GM19238 (cell line): ENCODE data around the gene ANXA6.

Experiments used
- DNase-seq: peaks from one replicate; pipeline ENCODE4 v3.0.0; 2011; ENCODE audit warnings: low spot score; ENCODE audit not compliant: insufficient read length

The ANXA6 gene

DNA sequence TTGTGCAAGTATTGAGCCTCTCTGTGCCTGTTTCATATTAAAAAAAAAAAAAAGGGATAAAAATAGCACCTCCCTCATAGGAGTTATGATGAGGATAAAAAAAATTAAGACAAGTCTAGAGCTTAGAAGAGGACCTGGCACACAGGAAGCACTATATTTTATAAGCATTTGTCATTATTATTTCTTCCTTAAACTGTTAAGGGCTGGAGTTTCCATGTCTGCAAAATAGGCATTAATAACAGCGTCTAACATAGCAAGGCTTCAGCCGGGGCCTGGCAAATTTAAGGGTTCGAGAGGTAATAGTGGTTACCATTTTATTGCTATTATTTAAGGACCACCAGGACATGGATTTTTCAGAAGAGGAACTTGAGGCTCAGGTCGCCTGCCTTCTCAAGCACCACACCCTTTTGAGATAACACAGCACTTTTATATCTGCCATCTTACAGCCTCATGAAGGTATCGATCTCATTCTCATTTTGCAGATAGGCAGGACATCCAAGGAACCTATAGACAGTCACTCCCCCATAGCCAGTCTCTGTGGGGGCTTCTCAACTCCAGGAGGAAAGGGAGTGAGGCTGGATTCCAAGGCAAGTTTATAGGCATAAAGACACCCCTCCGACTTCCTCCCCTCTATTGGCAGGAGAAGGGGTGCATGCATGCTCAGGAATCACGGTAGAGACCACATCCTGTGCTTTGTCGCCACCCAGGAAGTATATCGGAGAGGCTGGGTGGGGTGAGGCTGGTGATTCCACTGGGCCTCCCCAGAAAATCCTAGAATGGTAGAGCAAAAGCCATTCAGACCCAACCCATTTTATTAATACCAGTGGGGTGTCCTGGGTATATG is 2.4 kb downstream of the ANXA6 start:
- DNase-seq = no peak

DNA sequence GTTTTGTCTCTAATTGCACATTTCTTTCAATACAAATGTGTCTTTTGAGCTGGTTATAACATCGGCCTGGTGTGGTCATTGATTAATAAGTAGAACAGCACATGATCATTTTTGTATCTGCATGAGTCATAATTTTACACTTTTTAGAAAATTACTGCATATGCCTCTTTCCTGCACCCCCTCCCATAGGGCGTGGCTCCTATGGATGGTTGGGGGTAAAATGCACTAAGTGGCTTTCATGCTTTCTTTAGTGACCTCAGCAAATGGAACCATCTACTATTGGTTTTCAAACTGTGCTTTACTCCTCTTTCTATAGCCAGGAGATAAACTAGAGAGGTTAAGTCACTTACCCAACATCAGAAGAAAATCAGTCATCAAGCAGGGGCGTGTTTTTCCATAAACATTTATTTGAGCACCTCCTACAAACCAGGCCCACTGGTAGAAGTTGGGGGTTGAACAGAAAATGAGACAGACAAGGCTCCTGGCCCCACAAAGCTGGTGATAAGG is 3.8 kb downstream of the ANXA6 start:
- no peak for DNase-seq

DNA sequence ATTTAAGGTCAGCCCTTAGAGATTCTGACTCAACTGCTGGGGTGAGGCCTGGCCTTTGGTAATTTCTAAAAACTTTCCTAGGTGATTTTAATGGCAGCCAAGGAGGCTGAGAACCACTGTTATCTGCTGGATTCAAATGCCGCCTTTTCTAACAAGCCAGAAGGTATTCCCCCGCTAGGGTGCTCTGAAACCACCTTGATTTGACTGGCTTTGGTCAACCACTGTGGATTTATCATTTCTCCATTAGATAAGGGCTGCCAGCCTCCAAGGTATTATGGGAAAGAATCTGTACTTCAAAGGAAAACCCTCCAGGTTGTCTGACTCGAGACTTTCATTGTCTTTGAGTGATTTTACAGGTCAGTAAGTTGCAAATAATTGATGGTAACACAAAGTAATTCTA is 4.3 kb downstream of the ANXA6 start:
- no peak for DNase-seq

DNA sequence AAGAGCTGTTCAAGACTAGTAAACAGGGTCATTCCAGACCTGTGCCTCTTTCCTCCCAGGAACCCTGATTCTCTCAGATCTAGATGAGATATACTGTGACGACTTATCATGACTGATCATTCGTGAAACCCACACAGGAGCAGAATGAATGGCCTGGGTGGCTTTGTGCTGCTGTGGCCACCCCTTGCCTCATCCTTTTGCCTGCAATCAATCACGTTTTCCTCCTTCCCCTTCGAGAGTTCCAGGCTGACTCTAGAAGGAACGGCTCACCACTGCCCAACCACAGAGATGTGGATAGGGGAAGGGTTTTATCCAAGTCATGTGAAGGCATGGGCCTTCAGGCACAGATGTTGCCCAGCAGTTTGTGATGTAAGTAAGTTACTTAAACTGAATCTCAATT is 5.8 kb downstream of the ANXA6 start:
- DNase-seq = no peak

DNA sequence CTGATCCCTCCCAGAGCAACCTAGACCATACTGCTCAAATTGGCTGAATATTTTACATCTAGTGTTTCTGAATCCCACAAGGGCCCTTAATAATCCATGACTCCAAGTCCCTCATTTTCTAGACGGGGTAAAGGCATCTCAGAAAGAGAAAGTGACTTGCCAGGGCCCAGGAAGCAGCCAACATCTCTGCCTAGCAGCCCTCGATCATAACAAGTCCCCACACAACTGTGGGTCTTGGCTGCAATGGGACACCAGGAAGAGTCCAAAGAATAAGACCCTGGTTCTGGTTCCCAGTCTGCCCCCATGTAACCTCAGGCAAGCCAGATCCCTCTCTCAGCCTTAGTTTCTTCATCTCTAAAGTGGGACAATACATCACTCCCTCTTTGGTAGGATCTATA is 6.3 kb downstream of the ANXA6 start:
- DNase-seq = no peak

DNA sequence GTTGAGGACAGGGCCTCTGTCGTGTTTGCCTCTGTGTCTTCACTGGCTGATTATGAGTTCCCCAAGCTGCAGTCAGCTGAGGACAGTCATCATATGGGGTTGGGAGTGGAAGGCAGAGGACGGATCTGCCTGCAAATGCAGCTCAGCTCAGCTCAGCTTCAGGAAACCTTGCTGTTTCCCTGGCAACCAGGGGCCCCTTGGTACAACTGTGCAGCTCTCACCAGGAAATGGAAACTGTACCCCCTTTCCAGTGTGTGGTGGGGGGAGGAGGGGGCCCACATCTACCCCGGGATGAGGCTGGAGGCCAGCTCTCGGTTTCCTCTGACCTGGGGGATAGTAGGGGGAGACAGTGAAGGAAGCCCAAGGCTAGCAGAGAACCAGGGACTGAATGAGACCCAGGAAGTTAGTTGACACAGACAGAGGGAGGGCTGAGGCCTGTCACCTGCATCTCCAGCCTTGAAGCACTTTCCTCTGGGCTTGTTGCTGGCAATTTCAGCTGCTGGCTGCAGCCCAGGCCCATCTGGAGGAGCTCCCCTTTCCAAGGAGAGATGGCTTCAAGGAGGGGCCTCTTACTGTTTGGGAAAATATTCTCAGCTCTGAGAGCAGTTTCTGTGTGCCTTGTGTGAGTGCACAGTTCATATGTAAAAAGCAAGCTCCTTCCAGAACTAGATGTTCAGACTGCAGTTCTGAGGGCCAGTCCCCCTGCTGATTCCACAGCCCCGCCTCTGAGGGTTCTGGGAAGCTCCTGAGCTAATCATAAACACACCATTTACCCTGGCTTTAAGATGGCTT is 6.9 kb downstream of the ANXA6 start:
- peak; percentile 50 for DNase-seq

DNA sequence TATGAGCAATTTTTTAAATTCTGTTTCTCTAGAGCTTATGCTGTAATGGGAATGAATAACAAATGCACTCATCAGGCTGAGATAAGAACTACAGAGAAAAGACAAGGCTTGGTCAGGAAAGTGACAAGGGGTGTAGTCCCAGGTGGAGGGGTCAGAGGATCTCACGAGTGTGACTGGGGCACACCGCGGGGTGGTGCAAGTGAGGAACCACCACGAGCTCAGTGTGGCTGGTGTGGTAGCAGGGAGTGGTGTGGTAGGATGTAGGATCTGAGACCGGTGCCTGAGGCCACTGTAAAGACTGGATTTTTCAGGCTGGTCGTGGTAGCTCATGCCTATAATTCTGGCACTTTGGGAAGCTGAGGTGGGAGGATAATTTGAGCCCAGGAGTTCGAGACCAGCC is 9.0 kb downstream of the ANXA6 start:
- DNase-seq = no peak

DNA sequence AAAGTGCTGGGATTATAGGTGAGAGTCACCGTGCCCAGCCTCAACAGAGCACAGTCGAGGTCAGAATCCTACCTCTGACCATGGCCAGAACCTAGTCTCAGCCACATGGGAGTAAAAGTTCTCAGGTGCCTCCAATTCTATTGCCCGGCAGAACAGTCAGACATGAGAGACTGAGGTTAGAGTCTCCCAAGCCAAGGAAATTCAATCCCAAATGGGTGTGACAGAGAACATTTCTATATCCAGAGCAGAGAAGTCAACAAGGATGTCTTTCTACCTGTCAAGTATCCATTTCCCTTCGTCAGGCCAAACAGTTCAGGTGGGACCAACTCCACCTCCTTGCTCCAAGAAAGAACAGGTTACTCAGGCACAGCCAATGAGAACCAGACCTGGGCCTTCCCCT is 10.5 kb downstream of the ANXA6 start:
- DNase-seq = no peak

DNA sequence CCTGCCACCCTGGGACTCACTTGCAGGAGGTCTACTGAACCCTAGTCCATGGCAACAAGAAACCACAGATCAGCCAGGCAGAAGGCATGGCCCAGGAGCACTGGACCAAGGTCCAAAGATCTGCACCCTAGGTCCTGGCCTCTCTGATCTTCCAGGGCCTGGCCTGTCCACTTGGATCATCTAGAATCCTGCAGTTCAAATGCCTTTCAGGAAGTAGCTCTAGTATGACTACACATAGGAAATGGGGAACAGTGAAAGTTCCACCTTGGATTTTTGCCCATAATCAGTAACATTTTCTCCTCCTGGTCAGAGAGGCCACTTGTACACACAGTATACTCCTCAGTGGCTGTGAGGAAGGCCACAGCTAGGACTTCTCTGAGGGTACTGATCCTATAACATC is 11.5 kb downstream of the ANXA6 start:
- no peak for DNase-seq

DNA sequence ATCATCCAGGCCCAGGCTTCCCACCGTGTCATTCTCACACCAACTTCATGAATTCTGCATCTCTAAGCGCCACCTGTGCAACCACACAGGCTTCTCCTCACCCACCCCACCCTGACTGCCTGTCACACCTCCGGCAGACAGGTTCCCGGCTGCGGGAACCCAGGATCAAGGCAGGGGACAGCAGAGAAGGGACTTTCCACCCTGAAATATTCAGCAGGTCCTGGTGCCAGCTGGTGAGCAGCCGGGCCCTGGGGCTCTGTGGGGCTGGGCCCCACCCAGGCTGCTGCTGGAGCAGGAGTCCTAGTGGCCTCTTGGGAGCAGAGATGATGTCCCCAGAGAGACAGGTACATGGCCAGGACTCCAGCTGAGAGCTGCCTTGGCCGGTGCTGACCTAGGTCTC is 12.7 kb downstream of the ANXA6 start:
- DNase-seq = no peak

DNA sequence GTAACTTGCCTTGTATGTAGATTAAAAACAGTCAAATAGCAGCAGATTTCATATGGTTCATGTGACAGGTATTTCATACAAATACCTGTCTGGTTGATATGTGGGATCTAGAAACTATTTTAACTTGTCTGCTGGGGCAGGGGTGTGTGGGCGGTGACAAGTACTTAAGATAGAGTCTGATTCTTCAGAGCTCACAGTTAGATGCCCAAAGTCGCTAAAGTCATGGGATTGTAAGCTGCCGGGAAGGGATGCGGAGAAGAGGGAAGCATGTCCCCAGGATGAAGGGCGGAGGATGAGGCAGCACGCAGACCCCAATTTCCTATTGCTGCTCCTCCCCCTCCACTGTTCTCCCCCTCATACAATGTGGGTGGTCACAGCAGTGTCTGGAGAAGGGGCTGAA is 13.3 kb downstream of the ANXA6 start:
- no peak for DNase-seq

DNA sequence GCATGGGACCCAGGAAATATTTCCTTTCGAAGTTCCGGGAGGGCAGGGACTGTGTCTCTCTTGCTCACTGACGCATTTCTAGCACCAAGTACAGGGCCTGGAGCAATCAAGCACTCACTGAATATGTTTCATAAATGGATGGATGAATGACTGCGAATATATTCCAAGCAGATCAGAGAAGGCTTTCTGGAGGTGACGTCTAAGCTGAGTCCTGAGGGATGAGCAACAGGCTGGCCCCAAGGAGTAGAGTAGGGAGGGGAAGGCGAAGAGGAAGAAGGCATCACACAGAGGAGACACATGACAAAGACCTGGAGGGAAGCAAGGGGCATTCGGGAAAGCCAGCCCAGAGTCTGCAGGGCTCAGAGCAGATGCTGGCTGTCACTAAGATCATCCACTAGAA is 13.9 kb downstream of the ANXA6 start:
- DNase-seq = no peak

DNA sequence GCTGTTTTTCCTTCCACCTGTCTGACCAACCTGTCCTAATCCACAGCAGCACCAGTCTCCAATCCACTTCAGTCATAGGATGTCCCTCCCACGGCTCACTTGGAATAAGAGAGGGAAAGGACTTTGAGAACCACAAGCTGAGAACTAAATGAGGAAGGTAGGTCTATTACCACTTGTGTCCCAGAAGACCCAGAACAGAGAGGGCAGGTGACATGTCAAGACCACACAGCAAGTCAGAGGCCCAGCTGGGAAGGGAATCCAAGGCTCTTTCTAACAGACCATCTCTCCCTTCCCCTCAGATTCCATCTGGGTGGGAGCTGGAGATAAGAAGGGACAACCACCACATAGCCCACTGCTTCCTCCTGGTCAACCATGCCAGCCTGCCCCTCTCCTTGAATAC is 14.6 kb downstream of the ANXA6 start:
- DNase-seq = no peak

DNA sequence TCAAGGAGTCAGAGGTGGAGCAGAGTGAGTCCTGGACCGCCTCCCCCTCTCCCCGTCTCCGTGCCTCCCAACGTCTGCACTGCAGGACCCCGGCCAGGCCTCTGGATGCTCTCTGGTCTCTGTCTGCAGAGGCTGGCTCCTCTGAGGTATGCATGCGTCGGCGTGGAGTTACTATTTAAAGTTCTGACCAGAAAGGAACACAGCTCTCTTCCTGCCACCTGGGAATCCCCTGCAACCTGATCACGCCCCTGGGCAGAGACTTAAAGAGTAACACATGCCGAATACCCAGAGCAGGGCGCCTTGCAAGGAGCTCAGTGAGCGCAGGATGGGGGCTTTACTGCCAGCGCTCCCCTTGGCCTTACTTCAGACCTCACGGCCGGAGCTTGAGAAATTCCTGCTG is 16.0 kb downstream of the ANXA6 start:
- DNase-seq = peak; percentile 68

DNA sequence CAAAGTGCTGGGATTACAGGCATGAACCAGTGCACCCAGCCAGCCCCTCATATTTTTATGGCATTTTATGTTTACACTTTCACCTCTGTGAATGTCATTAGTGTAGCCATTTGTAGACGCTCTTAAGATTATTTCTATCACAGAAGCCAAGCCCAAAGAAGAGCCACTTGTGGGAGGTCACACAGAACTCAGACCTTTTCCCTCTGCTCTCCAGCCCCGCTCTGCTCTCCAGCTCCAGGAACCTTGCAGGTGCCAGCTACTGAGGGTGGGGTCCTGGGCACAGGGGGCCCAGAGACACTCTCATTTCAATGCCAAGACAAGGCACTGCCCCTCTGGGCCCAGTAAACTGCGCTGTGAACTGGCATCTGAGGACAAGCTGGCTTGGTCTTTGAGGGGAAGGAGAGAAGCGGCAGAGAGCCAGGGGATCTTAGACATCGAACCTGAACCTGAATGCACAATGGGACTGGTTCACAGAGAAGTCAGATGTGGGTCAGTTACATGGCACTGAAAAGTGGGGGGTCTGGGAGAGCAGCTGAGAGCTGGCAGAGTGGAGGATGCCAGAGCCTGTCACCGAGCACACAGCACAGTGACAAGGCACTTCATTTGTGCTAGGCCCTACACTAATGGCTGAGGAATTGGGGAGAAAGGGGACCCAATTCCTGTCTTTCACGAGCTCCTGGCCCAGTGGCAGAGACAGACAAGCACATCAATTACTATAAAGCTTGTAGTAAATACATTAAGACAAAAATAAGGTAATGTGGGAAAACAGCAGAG is 16.7 kb downstream of the ANXA6 start:
- DNase-seq = no peak

DNA sequence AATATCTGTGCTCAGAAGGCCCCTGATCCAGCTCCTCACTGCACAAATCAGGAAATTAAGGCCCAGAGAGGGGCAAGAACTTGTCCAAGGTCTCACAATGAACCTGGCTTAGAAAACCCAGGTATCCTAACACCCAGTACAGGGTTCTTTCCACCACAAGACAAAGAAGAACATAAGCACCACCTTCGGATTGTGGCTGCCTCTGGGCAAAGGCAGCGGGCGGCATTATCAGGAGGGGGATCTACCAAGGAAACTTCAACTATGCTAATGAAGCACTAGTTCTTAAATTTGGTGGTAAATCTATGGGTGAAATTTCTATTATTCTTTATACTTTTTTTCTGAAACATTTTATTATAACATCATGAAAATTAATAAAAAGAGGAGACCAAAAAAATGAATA is 17.9 kb downstream of the ANXA6 start:
- no peak for DNase-seq

DNA sequence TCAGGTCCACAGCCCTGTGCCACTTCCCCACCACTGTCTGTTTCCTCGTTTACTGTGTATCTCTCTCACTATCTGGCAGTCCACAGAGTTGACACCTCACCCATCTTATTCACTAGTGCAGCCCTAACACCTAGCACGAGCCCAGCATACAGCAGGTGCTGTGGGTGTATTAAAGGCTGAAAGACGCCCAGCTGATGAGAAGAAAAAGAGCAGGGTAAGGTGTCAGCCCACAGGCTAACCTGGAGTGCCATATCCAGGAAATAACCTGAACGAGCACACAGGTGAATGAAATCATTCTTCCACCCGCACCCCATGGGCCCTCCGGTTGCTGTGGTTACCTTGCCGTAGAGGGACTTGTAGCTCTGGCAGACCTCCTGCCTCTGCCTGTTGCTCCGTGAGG is 18.6 kb downstream of the ANXA6 start:
- DNase-seq = no peak

DNA sequence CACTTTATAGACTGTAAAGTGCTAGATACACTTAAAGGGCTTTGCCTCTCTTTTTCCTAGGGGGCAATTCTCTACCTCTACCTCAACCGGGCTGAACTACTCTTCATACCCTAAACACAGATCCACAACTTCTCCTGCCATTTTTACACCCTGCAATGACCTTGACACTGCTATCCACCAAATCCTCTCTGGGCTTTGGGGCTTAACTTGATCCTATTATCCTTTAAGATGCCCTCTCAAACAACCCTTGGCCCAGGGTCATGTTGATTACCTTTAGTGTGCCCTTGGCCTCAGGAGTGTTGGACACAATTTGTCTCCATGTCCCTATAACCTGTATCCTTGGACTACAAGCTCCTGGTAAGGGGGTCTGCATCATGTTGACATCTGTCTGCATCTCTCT is 19.5 kb downstream of the ANXA6 start:
- no peak for DNase-seq

DNA sequence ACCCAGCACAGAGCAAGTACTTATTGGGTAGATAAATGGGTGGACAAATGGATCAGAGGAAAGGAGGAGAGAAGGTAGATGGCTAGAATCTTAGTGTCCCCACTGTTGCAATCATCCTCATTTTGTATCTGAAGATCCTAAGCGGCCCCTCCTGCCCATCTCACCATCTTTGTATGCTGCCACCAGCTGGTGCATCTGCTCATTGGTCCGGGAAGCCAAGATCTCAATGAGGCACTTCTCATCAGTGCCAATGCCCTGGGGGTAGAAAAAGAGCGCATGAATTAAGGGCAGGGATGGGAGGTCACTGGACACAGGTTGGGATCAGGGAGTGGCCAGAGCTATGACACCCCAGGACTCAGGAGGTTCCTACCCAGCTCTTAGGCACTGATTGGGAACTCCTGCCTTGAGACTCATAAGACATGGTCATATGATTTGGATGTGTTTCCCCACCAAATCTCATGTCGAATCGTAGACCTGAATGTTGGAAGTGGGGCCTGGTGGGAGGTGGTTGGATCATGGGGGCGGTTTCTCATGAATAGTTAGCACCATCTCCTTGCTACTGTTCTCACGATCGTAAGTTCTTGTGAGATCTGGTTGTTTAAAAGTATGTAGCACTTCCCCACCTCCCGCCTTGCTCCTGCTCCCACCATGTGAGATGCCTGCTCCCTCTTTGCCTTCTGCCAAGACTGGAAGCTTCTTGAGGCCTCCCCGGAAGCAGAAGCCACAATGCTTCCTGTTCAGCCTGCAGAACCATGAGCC is 20.3 kb downstream of the ANXA6 start:
- no peak for DNase-seq

DNA sequence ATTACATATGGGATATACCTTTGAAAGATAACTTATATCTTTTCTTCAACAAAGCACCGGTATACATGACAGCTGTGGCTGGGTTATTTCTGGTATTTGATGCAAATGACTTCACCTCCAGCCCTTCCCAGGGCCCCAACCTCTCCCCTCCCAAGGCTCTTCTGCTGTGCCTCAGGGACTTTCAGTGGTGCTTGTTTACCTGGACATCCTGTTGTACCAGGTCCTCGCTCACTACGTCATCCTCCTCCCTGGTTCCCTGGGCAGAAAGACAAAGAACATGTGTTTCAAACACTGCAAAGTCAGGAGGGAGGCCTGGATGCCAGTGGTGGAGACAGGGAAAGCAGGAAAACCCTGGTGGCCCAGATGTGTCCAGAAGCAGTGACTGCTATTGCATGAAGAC is 23.4 kb downstream of the ANXA6 start:
- no peak for DNase-seq

DNA sequence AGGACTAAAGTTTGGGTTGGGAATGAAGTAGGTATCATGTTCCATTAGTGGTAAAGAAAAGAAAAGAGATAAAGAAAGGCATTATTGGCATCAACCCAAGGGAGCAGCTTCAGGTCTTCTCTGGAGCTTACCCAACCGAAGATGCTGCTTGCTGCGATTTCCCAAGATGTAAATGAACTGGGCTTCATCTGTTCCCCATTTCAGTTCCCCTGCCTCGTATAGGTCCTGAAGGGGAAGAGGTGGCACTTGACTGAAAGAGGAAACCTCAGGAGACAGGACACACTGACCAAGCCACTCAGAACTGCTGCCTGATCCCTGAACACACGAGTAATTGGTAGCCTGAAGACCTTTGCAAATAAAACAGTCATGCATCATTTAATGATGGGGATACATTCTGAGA is 24.6 kb downstream of the ANXA6 start:
- DNase-seq = no peak
